ENCODE measurements around the gene CTXND2.
A peak's percentile ranks its signal among the peaks of the same experiment; 100 is the strongest.
"Not testable (repeated sequence)": the region's sequence is repeated elsewhere in the genome, so short reads cannot be mapped to it uniquely, and the experiment has no call there.

The CTXND2 gene

DNA sequence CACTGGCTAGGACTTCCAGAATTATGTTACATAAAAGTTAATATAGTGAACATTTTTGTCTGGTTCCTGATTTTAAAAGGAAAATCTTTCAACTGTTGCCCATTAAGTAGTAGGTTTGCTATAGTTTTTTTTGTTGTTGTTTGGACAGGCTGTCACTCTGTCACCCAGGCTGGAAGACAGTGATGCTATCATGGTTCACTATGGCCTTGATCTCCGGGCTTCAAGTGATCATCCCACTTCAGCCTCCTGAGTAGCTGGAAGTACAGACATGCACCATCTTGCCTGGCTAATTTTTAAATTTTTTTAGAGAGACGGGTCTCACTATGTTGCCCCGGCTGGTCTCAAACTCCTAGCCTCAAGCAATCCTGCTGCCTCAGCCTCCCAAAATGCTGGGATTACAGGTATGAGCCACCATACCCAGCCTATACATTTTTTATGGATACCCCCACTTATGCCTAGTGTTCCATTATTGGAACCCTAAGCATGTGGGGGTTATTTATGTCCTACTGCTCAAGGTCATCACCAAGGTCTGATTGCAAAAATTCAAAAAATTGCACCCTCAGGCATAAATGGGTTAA is 6.5 kb downstream of the CTXND2 start:
- no peak for DNase-seq

DNA sequence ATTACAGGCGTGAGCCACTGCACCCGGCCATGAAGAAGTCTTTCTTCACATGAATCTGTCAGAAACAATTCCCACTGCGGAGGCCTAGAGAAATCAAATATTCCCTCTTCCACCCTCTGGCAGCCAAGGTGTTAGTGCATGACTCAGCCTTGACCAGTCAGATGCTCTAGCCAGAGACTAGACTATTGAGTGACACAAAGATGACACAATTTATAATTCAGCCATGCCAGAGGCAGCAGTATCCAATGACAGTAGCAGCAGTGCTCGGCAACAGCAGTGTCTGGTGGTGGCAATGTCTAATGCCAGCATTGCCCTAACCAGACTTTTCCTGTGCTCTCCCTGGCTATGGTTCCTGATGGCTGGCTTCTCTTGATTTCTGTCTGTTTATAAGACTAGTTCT is 8.7 kb downstream of the CTXND2 start:
- DNase-seq: no peak

DNA sequence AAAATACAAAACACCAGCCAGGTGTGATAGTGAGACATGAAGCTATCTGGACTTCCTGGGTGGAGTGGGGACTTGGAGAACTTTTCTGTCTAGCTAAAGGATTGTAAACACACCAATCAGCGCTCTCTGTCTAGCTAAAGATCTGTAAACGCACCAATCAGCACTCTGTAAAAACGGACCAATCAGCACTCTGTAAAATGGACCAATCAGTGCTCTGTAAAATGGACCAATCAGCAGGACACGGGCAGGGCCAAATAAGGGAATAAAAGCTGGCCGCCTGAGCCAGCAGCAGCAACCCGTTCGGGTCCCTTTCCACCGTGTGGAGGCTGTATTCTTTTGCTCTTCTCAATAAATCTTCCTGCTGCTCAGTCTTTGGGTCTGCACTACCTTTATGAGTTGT is 12.9 kb downstream of the CTXND2 start:
- not testable (repeated sequence) for DNase-seq

DNA sequence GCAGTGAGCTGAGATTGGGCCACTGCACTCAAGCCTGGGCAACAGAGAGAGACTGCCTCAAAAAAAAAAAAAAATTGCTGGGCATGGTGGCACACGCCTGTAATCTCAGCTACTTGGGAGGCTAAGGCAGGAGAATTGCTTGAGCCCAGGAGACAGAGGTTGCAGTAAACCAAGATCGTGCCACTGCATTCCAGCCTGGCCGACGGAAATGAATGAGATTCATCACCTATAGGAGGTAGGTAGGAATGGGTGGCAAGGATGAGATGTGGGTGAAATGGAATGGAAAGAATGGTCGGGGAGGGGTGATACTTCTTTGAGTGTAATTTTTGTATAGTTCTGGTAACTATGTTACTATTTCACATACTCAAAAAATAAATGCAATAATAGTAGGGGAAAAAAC is 15.4 kb downstream of the CTXND2 start:
- DNase-seq: no peak

DNA sequence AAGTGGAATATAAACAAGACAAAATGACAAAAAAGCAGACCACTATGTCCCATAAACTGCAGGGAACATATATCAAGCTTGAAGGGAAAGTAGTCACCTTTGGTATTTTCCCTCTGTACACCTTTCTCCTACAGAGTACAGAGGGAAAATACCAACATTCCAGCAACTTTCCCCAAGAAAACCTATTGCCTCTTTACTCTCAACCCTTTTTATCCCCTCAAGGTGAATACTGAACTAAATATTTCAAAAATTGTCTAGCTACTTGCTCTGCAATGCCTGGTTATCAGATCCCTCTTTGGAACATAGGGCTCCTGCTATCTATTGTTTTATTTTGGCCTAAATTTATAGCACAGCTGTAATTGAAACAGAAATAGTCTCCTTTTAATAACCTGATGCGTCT is 15.8 kb downstream of the CTXND2 start:
- no peak for DNase-seq

DNA sequence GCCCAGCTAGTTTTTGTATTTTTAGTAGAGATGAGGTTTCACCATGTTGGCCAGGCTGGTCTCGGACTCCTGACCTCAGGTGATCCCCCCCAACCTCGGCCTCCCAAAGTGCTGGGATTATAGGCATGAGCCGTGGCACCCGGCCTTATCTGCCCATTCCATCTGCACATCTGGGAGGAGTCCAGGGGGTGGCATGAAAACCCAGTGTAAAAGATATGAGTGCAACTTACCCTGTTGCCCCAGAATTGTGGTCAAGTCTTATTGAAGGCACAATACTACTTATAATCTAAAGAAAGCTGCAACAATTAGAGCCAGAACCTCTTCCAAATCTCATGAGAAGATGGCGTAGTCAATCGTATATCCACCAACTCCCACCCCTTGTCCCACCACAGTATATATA is 18.4 kb downstream of the CTXND2 start:
- DNase-seq: no peak

DNA sequence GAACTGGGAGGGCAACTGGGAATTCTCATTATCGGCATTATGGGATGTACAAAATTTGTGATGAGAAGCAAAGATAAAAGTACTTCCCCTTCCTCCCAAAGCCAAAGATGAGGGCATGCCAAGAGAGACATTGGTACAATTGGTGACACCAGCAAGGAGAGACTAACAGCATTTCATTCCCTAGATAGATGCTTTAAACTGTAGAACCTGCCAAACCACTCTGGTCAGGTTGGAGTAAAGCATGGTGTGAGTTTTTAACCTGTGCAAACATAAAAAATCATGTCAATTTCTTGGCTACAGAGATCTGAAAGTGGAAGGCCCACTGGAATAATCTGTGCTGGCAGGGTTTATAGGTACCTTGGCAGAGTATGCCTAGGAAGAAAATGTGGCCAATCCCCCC is 19.4 kb downstream of the CTXND2 start:
- DNase-seq: no peak

DNA sequence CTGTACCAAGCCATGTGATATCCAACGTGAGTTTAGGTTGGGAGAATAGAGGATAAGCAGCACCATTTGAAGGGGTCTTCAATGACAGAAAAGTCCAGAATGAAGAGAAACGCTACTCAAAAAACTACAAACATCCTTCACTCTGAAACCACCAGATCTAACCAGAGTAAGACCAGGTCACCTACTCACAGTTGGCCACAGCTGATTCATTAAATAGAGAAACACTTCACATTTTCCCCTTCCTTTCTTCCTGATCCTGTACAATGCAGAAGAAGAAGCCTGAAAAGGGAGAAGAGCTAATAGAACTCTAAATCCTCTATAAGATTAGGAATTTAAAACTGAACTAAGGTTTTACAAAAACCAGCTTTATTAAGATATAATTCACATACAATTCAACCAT is 19.9 kb downstream of the CTXND2 start:
- no peak for DNase-seq

DNA sequence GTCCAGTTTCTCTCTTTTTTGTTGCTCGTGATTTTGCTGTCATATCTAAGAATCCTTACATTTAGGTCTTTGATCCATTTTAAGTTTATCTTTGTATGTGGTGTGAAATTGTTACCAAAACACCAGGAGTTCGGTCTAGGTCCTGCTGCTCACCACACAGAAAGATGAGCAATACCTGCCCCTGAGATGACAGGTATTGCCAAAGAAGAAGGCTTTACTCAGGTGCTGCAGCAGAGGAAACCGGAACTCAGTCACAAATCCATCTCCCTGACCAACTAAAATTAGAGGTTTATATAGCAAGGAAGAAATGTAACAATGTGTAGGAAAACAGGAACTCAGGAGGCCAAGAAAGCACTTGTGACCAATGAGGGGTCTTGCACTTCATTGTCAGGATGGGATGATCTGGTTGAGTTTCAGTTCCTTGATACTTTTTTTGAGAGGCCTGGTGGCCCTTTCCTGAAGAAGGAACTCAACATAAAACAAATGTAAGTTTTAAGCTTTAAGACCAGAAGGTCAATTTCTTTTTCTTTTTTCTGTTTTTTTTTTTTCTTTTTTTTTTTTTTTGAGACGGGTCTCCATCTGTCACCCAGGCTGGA is 22.7 kb downstream of the CTXND2 start:
- DNase-seq: no peak

DNA sequence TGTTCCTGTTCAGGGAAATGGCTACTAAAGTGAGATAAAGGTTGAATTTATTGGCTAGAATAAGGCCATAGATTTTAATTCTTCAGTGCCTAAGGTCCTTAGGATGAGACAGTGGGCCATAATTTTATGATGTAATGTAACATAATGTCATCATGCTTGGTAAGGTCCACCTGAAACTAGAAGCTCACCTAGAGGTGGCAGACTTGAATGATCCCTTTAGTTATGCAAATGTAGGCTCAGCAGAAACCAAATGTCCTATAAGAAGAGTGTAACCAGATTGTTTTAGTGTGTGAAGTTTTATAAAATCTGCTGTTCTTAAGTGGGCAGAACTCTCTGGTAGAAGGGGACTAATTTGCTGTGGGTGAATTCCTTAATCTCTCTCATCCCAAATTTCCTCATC is 25.7 kb downstream of the CTXND2 start:
- no peak for DNase-seq

DNA sequence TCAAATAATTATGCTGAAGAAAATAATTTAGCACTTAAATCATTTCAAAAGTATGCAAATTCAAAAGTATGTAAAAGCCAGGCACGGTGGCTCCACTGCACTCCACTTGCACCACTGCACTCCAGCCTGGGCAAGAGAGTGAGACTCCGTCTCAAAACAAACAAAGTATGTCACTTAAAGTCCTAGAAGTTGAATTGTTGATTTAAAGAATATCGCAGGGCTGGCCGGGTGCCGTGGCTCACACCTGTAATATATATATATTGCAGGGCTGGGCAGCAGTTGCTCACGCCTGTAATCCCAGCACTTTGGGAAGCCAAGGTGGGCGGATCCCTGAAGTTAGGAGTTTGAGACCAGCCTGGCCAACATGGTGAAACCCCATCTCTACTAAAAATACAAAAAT is 30.5 kb downstream of the CTXND2 start:
- DNase-seq: no peak

DNA sequence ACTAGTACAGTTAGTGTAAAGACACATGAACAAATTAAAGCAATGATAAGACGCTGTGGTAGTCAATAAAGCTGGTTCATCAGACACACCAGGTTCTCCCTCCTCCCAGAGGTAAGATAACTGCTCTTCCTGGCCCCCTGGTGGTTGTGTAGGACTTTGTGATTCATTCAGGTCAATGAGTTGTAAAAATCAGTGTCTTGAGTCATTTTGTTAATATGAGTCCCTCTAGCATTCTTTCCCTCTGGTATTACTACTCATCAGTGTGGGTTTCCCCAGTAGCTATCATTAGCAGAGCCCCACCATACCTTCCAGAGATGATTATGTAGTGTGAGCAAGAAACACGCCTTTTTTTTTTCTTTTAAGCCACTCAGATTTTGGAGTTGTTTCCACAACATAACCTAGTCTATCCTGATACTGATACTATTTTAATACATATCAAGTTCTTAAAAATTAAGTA is 35.6 kb downstream of the CTXND2 start:
- DNase-seq: peak; percentile 41

DNA sequence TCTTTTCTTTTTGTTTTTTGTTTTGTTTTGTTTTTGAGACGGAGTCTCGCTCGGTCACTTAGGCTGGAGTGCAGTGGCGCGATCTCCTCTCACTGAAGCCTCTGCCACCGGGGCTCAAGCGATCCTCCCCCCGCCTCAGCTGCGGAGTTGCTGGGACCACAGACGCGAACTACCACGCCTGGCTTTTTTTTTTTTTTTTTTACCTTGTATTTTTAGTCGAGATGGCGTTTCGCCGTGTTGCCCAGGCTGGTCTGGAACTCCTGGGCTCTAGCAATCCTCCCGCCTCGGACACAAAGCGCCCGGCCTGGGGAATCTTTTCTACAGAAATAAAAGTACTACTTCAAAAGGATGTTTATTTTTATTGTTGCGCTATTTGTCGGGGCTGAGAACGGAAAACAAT is 38.1 kb downstream of the CTXND2 start:
- DNase-seq: no peak

DNA sequence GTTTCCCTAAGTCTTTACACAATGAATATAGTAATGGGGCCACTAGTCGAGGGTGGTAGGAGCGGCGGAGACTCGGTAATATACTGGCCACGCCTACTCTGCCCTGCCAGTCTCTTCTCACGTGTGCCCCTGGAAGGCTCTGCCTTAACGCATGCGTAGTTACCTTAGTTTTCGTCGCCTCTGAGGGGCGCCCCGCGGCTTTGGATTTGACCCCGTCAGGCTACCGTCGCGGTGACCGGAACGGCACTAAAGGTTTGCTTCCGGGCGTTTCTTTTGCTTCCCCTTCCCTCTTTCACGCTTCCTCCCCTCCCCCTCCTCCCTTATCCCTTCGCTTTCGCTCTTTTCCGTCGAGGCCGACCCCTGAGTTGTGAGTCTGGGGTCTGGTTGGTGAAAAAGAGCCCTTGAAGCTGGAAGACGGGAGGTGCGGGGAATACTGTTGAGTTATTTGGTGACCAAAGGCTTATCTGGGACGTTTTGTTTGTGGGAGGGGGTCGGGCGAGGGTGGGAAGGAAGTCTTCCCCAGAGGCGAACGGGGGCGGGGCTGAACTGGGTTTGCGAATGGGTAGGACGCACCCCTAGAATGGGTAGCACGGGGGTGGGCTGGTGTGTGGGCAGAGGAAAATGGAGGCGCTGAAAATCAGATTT is 39.3 kb downstream of the CTXND2 start, which contains the start of gene SETDB1:
Gene SETDB1, plus strand, starts transcription at position 267 of the 645 bp plus-strand sequence. CDS start 1,352 bp downstream, outside the sequence.
- peak; percentile 96 for DNase-seq

DNA sequence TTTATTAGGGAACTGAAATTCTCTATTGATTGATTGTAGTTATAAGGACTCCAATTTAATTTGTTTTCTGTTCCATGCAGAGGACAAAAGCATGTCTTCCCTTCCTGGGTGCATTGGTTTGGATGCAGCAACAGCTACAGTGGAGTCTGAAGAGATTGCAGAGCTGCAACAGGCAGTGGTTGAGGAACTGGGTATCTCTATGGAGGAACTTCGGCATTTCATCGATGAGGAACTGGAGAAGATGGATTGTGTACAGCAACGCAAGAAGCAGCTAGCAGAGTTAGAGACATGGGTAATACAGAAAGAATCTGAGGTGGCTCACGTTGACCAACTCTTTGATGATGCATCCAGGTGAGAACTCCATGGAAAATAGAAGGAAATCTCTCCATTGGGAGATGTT is 40.7 kb downstream of the CTXND2 start:
- no peak for DNase-seq

DNA sequence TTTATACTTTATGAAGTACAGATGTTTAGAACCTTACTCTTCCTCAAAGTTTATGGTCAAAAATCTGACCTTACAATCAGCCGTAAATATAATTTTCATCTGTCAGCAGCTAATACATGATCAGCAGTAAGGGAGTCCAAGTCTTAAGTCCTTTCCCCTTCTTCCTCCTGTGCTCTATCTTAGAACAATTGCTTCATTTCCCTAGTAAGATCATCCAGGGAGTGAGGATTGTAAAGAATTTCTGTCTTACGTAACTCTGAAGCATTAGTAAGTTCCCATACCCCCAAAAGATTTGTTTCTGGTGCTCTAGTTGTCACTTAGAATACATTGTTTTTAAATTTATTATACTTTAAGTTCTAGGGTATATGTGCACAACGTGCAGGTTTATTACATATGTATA is 41.4 kb downstream of the CTXND2 start:
- DNase-seq: no peak

DNA sequence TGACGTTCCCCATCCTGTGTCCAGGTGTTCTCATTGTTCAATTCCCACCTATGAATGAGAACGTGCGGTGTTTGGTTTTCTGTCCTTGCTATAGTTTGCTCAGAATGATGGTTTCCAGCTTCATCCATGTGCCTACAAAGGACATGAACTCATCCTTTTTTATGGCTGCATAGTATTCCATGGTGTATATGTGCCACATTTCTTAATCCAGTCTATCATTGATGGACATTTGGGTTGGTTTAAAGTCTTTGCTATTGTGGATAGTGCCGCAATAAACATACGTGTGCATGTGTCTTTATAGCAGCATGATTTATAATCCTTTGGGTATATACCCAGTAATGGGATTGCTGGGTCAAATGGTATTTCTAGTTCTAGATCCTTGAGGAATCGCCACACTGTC is 41.8 kb downstream of the CTXND2 start:
- DNase-seq: not testable (repeated sequence)

DNA sequence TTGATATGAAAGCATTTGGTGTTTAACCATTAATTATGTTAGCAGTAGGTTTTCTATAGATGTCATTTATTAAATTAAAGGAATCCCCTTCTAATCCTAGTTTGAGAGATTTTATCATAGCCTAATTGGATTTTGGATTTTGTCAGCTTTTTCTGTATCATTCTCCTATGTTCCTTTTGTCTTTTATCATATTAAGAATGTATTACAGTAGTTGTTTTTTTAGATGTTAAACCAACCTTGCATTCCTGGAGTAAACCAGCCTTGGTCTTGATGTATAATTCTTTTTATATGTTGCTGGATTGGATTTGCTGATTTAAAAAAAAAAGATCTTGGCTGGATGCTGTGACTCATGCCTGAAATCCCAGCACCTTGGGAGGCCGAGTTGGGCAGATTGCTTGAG is 44.8 kb downstream of the CTXND2 start:
- DNase-seq: no peak

DNA sequence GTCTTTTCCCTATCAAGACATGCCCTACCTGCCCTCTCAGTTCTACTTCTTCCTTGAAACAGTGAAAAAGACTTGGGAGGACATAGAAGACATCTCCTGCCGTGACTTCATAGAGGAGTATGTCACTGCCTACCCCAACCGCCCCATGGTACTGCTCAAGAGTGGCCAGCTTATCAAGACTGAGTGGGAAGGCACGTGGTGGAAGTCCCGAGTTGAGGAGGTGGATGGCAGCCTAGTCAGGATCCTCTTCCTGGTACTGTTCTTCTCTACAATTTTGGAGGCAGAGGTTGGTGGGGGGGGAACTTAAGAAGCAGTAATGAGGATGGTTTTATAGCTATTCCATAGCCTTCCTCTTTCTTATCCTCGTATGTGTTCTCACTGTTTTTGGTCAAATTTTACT is 57.9 kb downstream of the CTXND2 start:
- no peak for DNase-seq

DNA sequence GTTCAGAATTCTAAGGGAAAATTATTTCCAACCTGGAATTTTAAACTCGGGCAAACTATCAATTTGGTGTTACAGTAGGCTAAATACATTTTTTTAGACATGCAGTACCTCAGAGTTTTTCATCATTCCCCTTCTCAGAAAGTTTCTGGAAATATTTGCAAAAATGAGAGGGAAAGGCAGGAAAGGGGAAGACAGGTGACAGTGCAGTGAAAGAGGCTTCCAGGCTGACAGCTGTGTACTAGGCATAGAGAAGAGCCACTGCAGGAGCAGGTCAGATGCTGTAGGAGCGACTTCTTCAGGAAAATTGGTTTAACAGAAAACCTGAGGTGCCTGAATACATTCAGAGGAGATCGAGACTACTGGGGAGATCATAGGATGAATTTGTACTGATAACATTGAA is 67.8 kb downstream of the CTXND2 start:
- DNase-seq: no peak

DNA sequence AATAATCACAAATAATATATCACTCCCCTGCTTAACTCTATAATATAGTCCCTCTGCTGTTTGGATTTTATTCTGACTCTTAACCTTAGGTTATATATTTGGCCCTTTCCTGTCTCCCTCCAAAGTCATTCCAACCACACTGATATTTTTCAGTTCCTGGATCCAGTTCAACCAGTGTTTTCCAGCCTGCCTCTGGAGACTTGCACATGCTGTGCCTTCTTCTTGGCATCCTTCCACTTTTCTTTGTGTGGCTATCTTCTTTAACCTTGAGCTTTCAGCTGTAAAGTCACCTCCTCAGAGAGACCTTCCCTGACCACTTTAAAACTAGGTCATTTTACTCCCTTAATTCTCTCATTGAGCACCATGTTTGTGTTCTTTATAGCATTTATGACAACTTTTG is 68.3 kb downstream of the CTXND2 start:
- DNase-seq: no peak

DNA sequence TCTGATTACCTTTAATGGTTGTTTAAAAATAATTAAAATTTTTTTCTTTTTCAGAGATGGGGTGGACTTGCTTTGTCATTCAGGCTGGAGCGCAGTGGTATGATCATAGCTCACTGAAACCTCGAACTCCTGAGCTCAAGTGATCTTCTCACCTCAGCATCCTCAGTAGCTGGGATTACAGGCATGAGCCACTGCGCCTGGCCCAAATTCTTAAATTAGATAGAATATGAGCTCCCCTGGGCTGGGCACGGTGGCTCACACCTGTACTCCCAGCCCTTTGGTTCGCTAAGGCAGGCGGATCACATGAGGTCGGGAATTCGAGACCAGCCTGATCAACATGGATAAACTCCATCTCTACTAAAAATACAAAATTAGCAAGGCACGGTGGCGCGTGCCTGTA is 70.7 kb downstream of the CTXND2 start:
- DNase-seq: no peak

DNA sequence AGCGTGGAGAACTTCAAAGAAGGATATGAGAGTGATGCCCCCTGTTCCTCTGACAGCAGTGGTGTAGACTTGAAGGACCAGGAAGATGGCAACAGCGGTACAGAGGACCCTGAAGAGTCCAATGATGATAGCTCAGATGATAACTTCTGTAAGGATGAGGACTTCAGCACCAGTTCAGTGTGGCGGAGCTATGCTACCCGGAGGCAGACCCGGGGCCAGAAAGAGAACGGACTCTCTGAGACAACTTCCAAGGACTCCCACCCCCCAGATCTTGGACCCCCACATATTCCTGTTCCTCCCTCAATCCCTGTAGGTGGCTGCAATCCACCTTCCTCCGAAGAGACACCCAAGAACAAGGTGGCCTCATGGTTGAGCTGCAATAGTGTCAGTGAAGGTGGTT is 73.7 kb downstream of the CTXND2 start:
- DNase-seq: no peak

DNA sequence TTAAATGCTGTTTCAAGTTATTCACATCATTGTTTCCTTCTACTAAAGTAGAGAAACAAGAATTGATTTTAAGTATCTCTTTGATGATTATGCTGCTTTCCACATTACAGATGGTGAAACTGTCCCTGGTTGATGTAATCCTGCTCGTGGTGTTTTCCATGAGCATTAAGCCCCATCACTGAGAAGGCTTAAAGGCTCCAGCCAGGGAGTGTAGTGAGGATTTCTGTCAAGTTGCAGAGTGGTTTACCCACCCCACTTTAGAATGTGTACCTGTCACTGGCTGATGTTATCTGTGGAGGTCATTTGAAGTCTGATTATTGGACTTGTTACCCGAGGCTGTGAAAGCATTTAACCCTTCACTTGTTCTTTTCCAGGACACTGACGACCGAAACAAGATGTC is 74.8 kb downstream of the CTXND2 start:
- DNase-seq: no peak
